GM12878 (cell line): ENCODE data around the gene C9. TPM values are rescaled to one million over a fixed set of nuclear protein-coding genes. Genes with fewer than 3 reads are reported as not detected.

Source experiments
- ATAC-seq: fragments of 200-7000 bp; cut with Tn5 transposase; 3 replicates; pipeline ENCODE4 v1.9.1; 2020; ENCODE audit warnings: mild to moderate bottlenecking, moderate library complexity
- Bru-seq: library from RNA; stranded (reverse); fragments of 400-500 nt; gene quantifications from one replicate; lab custom pipeline; 2021; lab: Mats Ljungman, UMichigan
- BruChase-seq, 2 experiments: library from RNA; stranded (reverse); fragments of 400-500 nt; gene quantifications; one replicate each; lab custom pipeline; 2021; lab: Mats Ljungman, UMichigan
- BruUV-seq: library from RNA; stranded (reverse); fragments of 400-500 nt; replicated peaks from 2 replicates; lab custom pipeline; 2021; lab: Mats Ljungman, UMichigan
- CTCF ChIA-PET: fragments of 300-600 bp; sonication (Branson Sonifier 250); formaldehyde crosslinking; extraction: SDS; loops from one replicate; lab custom pipeline; 2021; ENCODE audit warnings: inconsistent platforms; lab: Yijun Ruan, JAX
- POLR2A ChIA-PET: fragments of 350-600 bp; formaldehyde crosslinking; extraction: SDS; loops from one replicate; lab custom pipeline; 2021; ENCODE audit warnings: inconsistent platforms; lab: Charles Lee
- RAD21 ChIA-PET: fragments of 300-600 bp; sonication (Branson Sonifier 250); formaldehyde crosslinking; loops from one replicate; lab custom pipeline; 2023; ENCODE audit warnings: antibody characterized with exemption; ENCODE audit not compliant: unreplicated experiment; lab: Charles Lee
- SMC1A ChIA-PET: fragments of 300-600 bp; sonication (Branson Sonifier 250); formaldehyde crosslinking; loops from one replicate; lab custom pipeline; 2023; ENCODE audit not compliant: unreplicated experiment, uncharacterized antibody; lab: Charles Lee
- DNase-seq: peaks from one replicate; pipeline ENCODE4 v3.0.0-alpha.2; 2011; ENCODE audit warnings: low read depth, low spot score
- FAIRE-seq: peaks from 3 replicates; lab custom pipeline; 2011; peaks lifted over from hg19 to GRCh38; lab: Jason Lieb, UNC
- H2AFZ ChIP-seq: 2 replicates; pipeline ENCODE4 v1.6.0; 2011; ENCODE audit warnings: low read depth, low read length, control low read depth; ENCODE audit not compliant: control insufficient read depth
- H3K27ac ChIP-seq: 2 replicates; pipeline ENCODE4 v1.5.1; 2011; ENCODE audit warnings: control low read depth; ENCODE audit not compliant: control insufficient read depth, insufficient read depth
- H3K27me3 ChIP-seq, 2 experiments: replicated peaks in 1 of 2; 2 replicates each; pipeline versions ENCODE4 v1.6.0 to v1.6.1; 2011; ENCODE audit warnings: low read length in 1 of 2; ENCODE audit not compliant: control insufficient read depth in 2 of 2, insufficient read depth in 2 of 2
- H3K36me3 ChIP-seq, 2 experiments: 2 replicates each; pipeline ENCODE4 v1.5.1; 2011; ENCODE audit warnings: low read length in 1 of 2; ENCODE audit not compliant: control insufficient read depth in 2 of 2, insufficient read depth in 2 of 2
- H3K4me1 ChIP-seq: 2 replicates; pipeline ENCODE4 v1.6.1; 2011; ENCODE audit warnings: mild to moderate bottlenecking, low read length, moderate library complexity, mixed read lengths; ENCODE audit not compliant: control insufficient read depth, insufficient read depth
- H3K4me2 ChIP-seq: 2 replicates; pipeline ENCODE4 v1.6.0; 2011; ENCODE audit warnings: control low read depth; ENCODE audit not compliant: control insufficient read depth, insufficient read depth
- H3K4me3 ChIP-seq: fragments of 200-600 bp; sonication (generic); 2 replicates; pipeline ENCODE4 v1.5.1; 2016
- H3K79me2 ChIP-seq: 2 replicates; pipeline ENCODE4 v1.6.0; 2011; ENCODE audit warnings: low read length; ENCODE audit not compliant: control insufficient read depth, insufficient read depth
- H3K9ac ChIP-seq: 2 replicates; pipeline ENCODE4 v1.8.0; 2011; ENCODE audit warnings: low read length, control low read depth, mixed read lengths; ENCODE audit not compliant: control insufficient read depth, insufficient read depth
- H3K9me3 ChIP-seq: replicated peaks from 3 replicates; pipeline ENCODE4 v1.5.1; 2011; ENCODE audit warnings: mild to moderate bottlenecking, low read length; ENCODE audit not compliant: control insufficient read depth, insufficient read depth
- H4K20me1 ChIP-seq: 2 replicates; pipeline ENCODE4 v1.6.0; 2011; ENCODE audit not compliant: control insufficient read depth, insufficient read depth
- BACH1 ChIP-seq: fragments of 450-650 bp; IDR thresholded peaks from 2 replicates; pipeline ENCODE4 v1.6.1; 2017; ENCODE audit warnings: mild to moderate bottlenecking, borderline replicate concordance
- GABPA ChIP-seq: IDR thresholded peaks from 2 replicates; pipeline ENCODE4 v1.6.1; 2014; ENCODE audit warnings: antibody characterized with exemption, low read depth, mild to moderate bottlenecking, inconsistent platforms
- HCFC1 ChIP-seq: fragments of 150-350 bp; IDR thresholded peaks from 2 replicates; pipeline ENCODE4 v1.6.1; 2014; ENCODE audit warnings: low read length
- IKZF2 ChIP-seq, 2 experiments: fragments of 450-650 bp; IDR thresholded peaks; 2 replicates each; pipeline ENCODE4 v1.6.1; 2017; ENCODE audit warnings: mild to moderate bottlenecking in 2 of 2, moderate library complexity in 2 of 2
- IRF4 ChIP-seq: IDR thresholded peaks from 2 replicates; pipeline ENCODE4 v1.6.1; 2011; ENCODE audit warnings: low read depth, low read length
- NFIC ChIP-seq: IDR thresholded peaks from 2 replicates; pipeline ENCODE4 v1.6.1; 2012; ENCODE audit warnings: low read depth, mild to moderate bottlenecking, inconsistent platforms, low read length, moderate library complexity
- NFYA ChIP-seq: IDR thresholded peaks from 2 replicates; pipeline ENCODE4 v1.6.1; 2011; ENCODE audit warnings: low read depth, mild to moderate bottlenecking, low read length, improper control_type of control experiment, borderline replicate concordance
- NRF1 ChIP-seq: conservative IDR thresholded peaks from 2 replicates; pipeline ENCODE4 v1.6.1; 2011; ENCODE audit warnings: mild to moderate bottlenecking, low read depth, low read length, improper control_type of control experiment
- PAX5 ChIP-seq: IDR thresholded peaks from 2 replicates; pipeline ENCODE4 v1.6.1; 2011; ENCODE audit warnings: low read depth, low read length, borderline replicate concordance
- POLR2AphosphoS5 ChIP-seq: IDR thresholded peaks from 2 replicates; pipeline ENCODE4 v1.6.1; 2011; ENCODE audit warnings: mild to moderate bottlenecking, low read length, inconsistent platforms
- SMC3 ChIP-seq: IDR thresholded peaks from 2 replicates; pipeline ENCODE4 v1.6.1; 2011; ENCODE audit warnings: low read length, improper control_type of control experiment, borderline replicate concordance
- TBL1XR1 ChIP-seq: IDR thresholded peaks from 2 replicates; pipeline ENCODE4 v1.6.1; 2012; ENCODE audit warnings: low read depth, low read length, improper control_type of control experiment
- TCF3 ChIP-seq: IDR thresholded peaks from 2 replicates; pipeline ENCODE4 v1.6.1; 2012; ENCODE audit warnings: low read depth, mild to moderate bottlenecking, low read length, borderline replicate concordance; ENCODE audit not compliant: insufficient read depth
- USF2 ChIP-seq: IDR thresholded peaks from 2 replicates; pipeline ENCODE4 v1.6.1; 2011; ENCODE audit warnings: low read depth, low read length, improper control_type of control experiment, borderline replicate concordance
- ZNF384 ChIP-seq: IDR thresholded peaks from 2 replicates; pipeline ENCODE4 v1.6.1; 2012; ENCODE audit warnings: low read depth, mild to moderate bottlenecking, low read length, improper control_type of control experiment, borderline replicate concordance
- whole genome bisulfite sequencing: methylation state at CpG from one replicate; pipeline ENCODE4 v1.1.6; 2016; ENCODE audit warnings: low lambda C conversion rate; ENCODE audit not compliant: insufficient replicate concordance, insufficient coverage; ENCODE audit errors: missing lambda C conversion rate; 5-methylcytosine and 5-hydroxymethylcytosine counted together
- in situ Hi-C: fragments of 300-500 bp; cut with MboI; formaldehyde crosslinking; loops from 9 replicates; pipeline ENCODE4 v1.14.3; 2018; ENCODE audit warnings: mixed read lengths
- intact Hi-C: fragments of 100-400 bp; cut with micrococcal nuclease; formaldehyde crosslinking; loops from one replicate; pipeline ENCODE4 v1.14.2; 2022; ENCODE audit not compliant: unreplicated experiment
- long read RNA-seq, 2 experiments: library from polyadenylated mRNA; unstranded; transcript quantifications; one replicate each; pipeline ENCODE4 v2.0.0, GENCODE V29; 2019 to 2020
- polyA minus RNA-seq, 3 experiments: library from RNA; depleted of rRNA, polyadenylated mRNA; stranded (reverse); fragments of >200 nt; gene quantifications; 2 replicates each; pipeline ENCODE4 v1.2.3, GENCODE V29; 2011
- polyA plus RNA-seq, 11 experiments: library from polyadenylated mRNA; depleted of rRNA in 4 of 11; unstranded in 6 of 11; stranded (reverse) in 5 of 11; fragments of >200 nt; fragmentation: Nextera tagmentation in 4 of 11; fragmentation: Illumina TruSeq in 1 of 11; extraction: Ambion mirVana in 4 of 11; extraction: Trizol in 1 of 11; gene quantifications; 1 replicate in 1 of 11; 2 replicates in 10 of 11; pipeline versions ENCODE4 v1.2.1 to v1.2.3, GENCODE V29; 2011 to 2016; ENCODE audit warnings: inconsistent platforms in 2 of 11, missing spikeins in 2 of 11, low read depth in 1 of 11
- total RNA-seq, 4 experiments: library from RNA; depleted of rRNA in 3 of 4; stranded (reverse); fragments of >200 nt in 3 of 4; fragmentation: Illumina TruSeq in 1 of 4; extraction: Trizol in 1 of 4; gene quantifications; 2 replicates each; pipeline versions ENCODE4 v1.2.1 to v1.2.3, GENCODE V29; 2013 to 2021

C9 gene
- total RNA-seq (2013; cell fraction: nucleolus; rRNA removed), result not detected in 2 replicates
- not detected in 2 replicates for total RNA-seq (2014; rRNA removed)
- total RNA-seq (2014; rRNA removed; fragmentation: Illumina TruSeq; extraction: Trizol), result not detected in 2 replicates
- total RNA-seq (2021), result 0.13 and 0.54 TPM in 2 replicates
- polyA plus RNA-seq (2011; ENCODE audit: low read depth), result not detected
- not detected in 2 replicates for polyA plus RNA-seq (2011; rRNA removed)
- not detected in 2 replicates for polyA plus RNA-seq (2011; cell fraction: cytosol; rRNA removed)
- polyA plus RNA-seq (2011; cell fraction: nucleus; rRNA removed), result not detected in 2 replicates
- not detected in 2 replicates for polyA plus RNA-seq (2012)
- not detected in 2 replicates for polyA plus RNA-seq (2014; fragmentation: Illumina TruSeq; extraction: Trizol)
- polyA plus RNA-seq (2014; fragmentation: Nextera tagmentation; extraction: Ambion mirVana), result not detected
- not detected in 2 replicates for polyA plus RNA-seq (2014; rRNA removed)
- polyA plus RNA-seq (2016; fragmentation: Nextera tagmentation; extraction: Ambion mirVana), result not detected
- polyA minus RNA-seq (2011; rRNA and poly(A)+ RNA removed), result not detected in 2 replicates
- not detected in 2 replicates for polyA minus RNA-seq (2011; cell fraction: cytosol; rRNA and poly(A)+ RNA removed)
- polyA minus RNA-seq (2011; cell fraction: nucleus; rRNA and poly(A)+ RNA removed), result not detected in 2 replicates
- Bru-seq, nascent RNA, result not detected
- not detected for BruChase-seq, experiment 1, labeled RNA remaining after a 6-hour chase
- BruChase-seq, experiment 2, labeled RNA remaining after a 2-hour chase, result not detected
- long read RNA-seq, experiment 1, result 0 reads
- long read RNA-seq, experiment 2, result 0 reads

GRCh38 chr5:39364367-39364766, at the start of gene C9:
Gene C9, minus strand, starts transcription at chr5:39364495. Its CDS starts 31 bp downstream, at chr5:39364464.
- no peaks in the 10 kb centered on the region for H3K4me1 ChIP-seq
- no peak within 1 kb of the TSS for H3K27ac ChIP-seq
- H2AFZ ChIP-seq, result no peak within 1 kb of the TSS
- ChIA-PET CTCF (no interaction called here), POLR2A (no interaction called here), RAD21 (no interaction called here), SMC1A (no interaction called here)
- H3K79me2 ChIP-seq, result no peaks in the 10 kb centered on the region
- TF ChIP-seq PAX5, result no peak
- TF ChIP-seq SMC3, result no peak
- TF ChIP-seq BACH1, result no peak
- no peak for TF ChIP-seq POLR2AphosphoS5
- TF ChIP-seq IRF4, result no peak
- no peak for TF ChIP-seq HCFC1
- TF ChIP-seq NRF1, result no peak
- no peak for TF ChIP-seq IKZF2 (IDR thresholded peaks at IDR 0.05)
- TF ChIP-seq ZNF384, result no peak
- no peak for TF ChIP-seq NFYA
- no peak for TF ChIP-seq TBL1XR1
- no peak for TF ChIP-seq NFIC
- TF ChIP-seq GABPA, result no peak
- TF ChIP-seq USF2, result no peak
- TF ChIP-seq TCF3, result no peak
- no peaks in the 10 kb centered on the region for H3K36me3 ChIP-seq
- intact Hi-C loops, result no loop called here
- no TSS peak for BruUV-seq
- ATAC-seq, result no peak
- no peak within 1 kb of the TSS for H3K4me2 ChIP-seq
- no peak within 1 kb of the TSS for H3K4me3 ChIP-seq
- 13% methylated on average over 6 of the region's 6 CpGs for WGBS
- H3K9me3 ChIP-seq, result no peaks in the 10 kb centered on the region
- H3K9ac ChIP-seq, result no peak within 1 kb of the TSS
- in situ Hi-C loops, result no loop called here
- no peak for FAIRE-seq
- H4K20me1 ChIP-seq, result no peaks in the 10 kb centered on the region
- H3K27me3 ChIP-seq, result no peaks in the 10 kb centered on the region
- DNase-seq, result no peak
